ENCODE measurements around the gene SALL2.

Gene SALL2

GRCh38 chr14:21527318-21527679, 1.2 kb upstream of the SALL2 start:
- DNase-seq (ENCODE audit: low read depth): no peak

- DNase-seq (ENCODE audit: low read depth): no peak
Measured at GRCh38 chr14:21526672-21527317, 649 bp upstream of the SALL2 start.

GRCh38 chr14:21525571-21525961, 580 bp downstream of the SALL2 start:
- no peak for DNase-seq (ENCODE audit: low read depth)

- DNase-seq (ENCODE audit: low read depth): no peak
Measured at GRCh38 chr14:21524575-21525490, 1.3 kb downstream of the SALL2 start.

GRCh38 chr14:21523203-21523602, 2.9 kb downstream of the SALL2 start:
- no peak for DNase-seq (ENCODE audit: low read depth)

- no peak for DNase-seq (ENCODE audit: low read depth)
Measured at GRCh38 chr14:21521501-21521900, 4.6 kb downstream of the SALL2 start.

- DNase-seq (ENCODE audit: low read depth): no peak
Measured at GRCh38 chr14:21520767-21521166, 5.4 kb downstream of the SALL2 start.

GRCh38 chr14:21518725-21519124, 7.4 kb downstream of the SALL2 start:
- no peak for DNase-seq (ENCODE audit: low read depth)

- DNase-seq (ENCODE audit: low read depth): no peak
Measured at GRCh38 chr14:21514341-21514740, 11.8 kb downstream of the SALL2 start.

GRCh38 chr14:21510735-21511657, 15.2 kb downstream of the SALL2 start, which contains the start of gene METTL3:
Gene METTL3 (minus strand): TSS chr14:21511340. CDS start chr14:21511223, 117 bp downstream.
- DNase-seq (ENCODE audit: low read depth): peak; percentile 85

GRCh38 chr14:21509432-21510143, 16.6 kb downstream of the SALL2 start:
- DNase-seq (ENCODE audit: low read depth): no peak

GRCh38 chr14:21506557-21506956, 19.6 kb downstream of the SALL2 start:
- DNase-seq (ENCODE audit: low read depth): no peak

GRCh38 chr14:21505012-21505553, 21.1 kb downstream of the SALL2 start:
- no peak for DNase-seq (ENCODE audit: low read depth)

GRCh38 chr14:21503376-21503775, 22.8 kb downstream of the SALL2 start:
- no peak for DNase-seq (ENCODE audit: low read depth)

GRCh38 chr14:21501568-21501967, 24.6 kb downstream of the SALL2 start:
- DNase-seq (ENCODE audit: low read depth): no peak

- DNase-seq (ENCODE audit: low read depth): no peak
Measured at GRCh38 chr14:21498540-21499526, 27.3 kb downstream of the SALL2 start.

GRCh38 chr14:21496453-21496852, 29.7 kb downstream of the SALL2 start:
- DNase-seq (ENCODE audit: low read depth): no peak

GRCh38 chr14:21494902-21495762, 31.0 kb downstream of the SALL2 start:
- DNase-seq (ENCODE audit: low read depth): no peak

- DNase-seq (ENCODE audit: low read depth): no peak
Measured at GRCh38 chr14:21486640-21487087, 39.5 kb downstream of the SALL2 start.

Measured in stimulated activated CD8-positive, alpha-beta memory T cell treated with anti-CD3 and anti-CD28 coated beads, Interleukin-15, amount 100 ng/mL, for 1 hour (primary cell).